H1 (cell line): ENCODE measurements around the gene GRIP1. TPM values are rescaled to one million over a fixed set of nuclear protein-coding genes. Genes with fewer than 3 reads are reported as not detected.

ENCODE experiments used
- CTCF ChIA-PET: fragments of 300-600 bp; sonication (Branson Sonifier 250); formaldehyde crosslinking; loops from one replicate; lab custom pipeline; 2021; ENCODE audit not compliant: partially characterized antibody; lab: Charles Lee
- POLR2A ChIA-PET: fragments of 300-600 bp; sonication (Branson Sonifier 250); formaldehyde crosslinking; loops from one replicate; lab custom pipeline; 2021; ENCODE audit warnings: inconsistent platforms; ENCODE audit not compliant: partially characterized antibody; lab: Charles Lee
- DNase-seq, 2 experiments: peaks; one replicate each; pipeline versions ENCODE4 v3.0.0 to v3.0.0-alpha.2; 2010 to 2022; ENCODE audit warnings: low spot score in 2 of 2, low read depth in 1 of 2, mixed read lengths in 1 of 2
- FAIRE-seq: peaks from 2 replicates; lab custom pipeline; 2011; peaks lifted over from hg19 to GRCh38; lab: Jason Lieb, UNC
- H2AFZ ChIP-seq: 2 replicates; pipeline ENCODE4 v1.8.1; 2012; ENCODE audit warnings: low read length, inconsistent platforms
- H2AK5ac ChIP-seq: 2 replicates; pipeline ENCODE4 v1.6.1; 2013; ENCODE audit warnings: low read depth, low read length
- H2BK120ac ChIP-seq: replicated peaks from 2 replicates; pipeline ENCODE3; 2013; ENCODE audit warnings: low read depth, low read length, inconsistent platforms
- H2BK12ac ChIP-seq: 2 replicates; pipeline ENCODE4 v1.6.1; 2013; ENCODE audit warnings: low read depth, low read length
- H2BK15ac ChIP-seq: 2 replicates; pipeline ENCODE4 v1.6.1; 2013; ENCODE audit warnings: low read length
- H2BK20ac ChIP-seq: 2 replicates; pipeline ENCODE4 v1.6.1; 2013; ENCODE audit warnings: low read length
- H2BK5ac ChIP-seq: 2 replicates; pipeline ENCODE4 v1.6.1; 2013; ENCODE audit warnings: low read depth, low read length
- H3K14ac ChIP-seq: 2 replicates; pipeline ENCODE4 v1.6.1; 2013; ENCODE audit warnings: inconsistent platforms; ENCODE audit not compliant: insufficient read length
- H3K18ac ChIP-seq: 2 replicates; pipeline ENCODE4 v1.6.1; 2013; ENCODE audit warnings: low read length; ENCODE audit errors: extremely low read depth
- H3K23ac ChIP-seq: 2 replicates; pipeline ENCODE4 v1.6.1; 2013; ENCODE audit warnings: inconsistent platforms; ENCODE audit not compliant: insufficient read length
- H3K23me2 ChIP-seq: 2 replicates; pipeline ENCODE4 v1.6.1; 2013; ENCODE audit warnings: low read depth, low read length
- H3K27ac ChIP-seq: 2 replicates; pipeline ENCODE4 v1.6.1; 2011; ENCODE audit warnings: low read depth, low read length, inconsistent platforms
- H3K27me3 ChIP-seq, 4 experiments: replicated peaks in 1 of 4; 1 replicate in 1 of 4; 2 replicates in 3 of 4; pipeline versions ENCODE4 v1.6.1 to v1.8.1; 2011 to 2013; ENCODE audit warnings: low read length in 3 of 4, mild to moderate bottlenecking in 3 of 4, inconsistent platforms in 2 of 4, mixed read lengths in 2 of 4, moderate library complexity in 1 of 4; ENCODE audit not compliant: control insufficient read depth in 3 of 4, insufficient read depth in 3 of 4; ENCODE audit errors: extremely low read depth in 1 of 4
- H3K36me3 ChIP-seq, 4 experiments: 2 replicates each; pipeline versions ENCODE4 v1.6.1 to v1.8.1; 2011 to 2013; ENCODE audit warnings: mild to moderate bottlenecking in 4 of 4, low read length in 3 of 4, moderate library complexity in 2 of 4, control low read depth in 1 of 4, inconsistent platforms in 1 of 4; ENCODE audit not compliant: insufficient read depth in 4 of 4, control insufficient read depth in 2 of 4
- H3K4ac ChIP-seq: replicated peaks from 2 replicates; pipeline ENCODE3; 2013; ENCODE audit warnings: low read length, low read depth, mixed read lengths, inconsistent platforms; ENCODE audit not compliant: insufficient read length
- H3K4me1 ChIP-seq, 4 experiments: replicated peaks in 1 of 4; 1 replicate in 1 of 4; 2 replicates in 3 of 4; pipeline versions ENCODE4 v1.6.1 to v1.8.1; 2011 to 2013; ENCODE audit warnings: low read length in 3 of 4, inconsistent platforms in 2 of 4, mixed read lengths in 1 of 4; ENCODE audit not compliant: insufficient read depth in 4 of 4, control insufficient read depth in 3 of 4
- H3K4me2 ChIP-seq, 2 experiments: 2 replicates each; pipeline versions ENCODE4 v1.6.1 to v1.8.1; 2011 to 2013; ENCODE audit warnings: low read depth in 2 of 2, low read length in 2 of 2, control low read depth in 1 of 2, inconsistent platforms in 1 of 2, mild to moderate bottlenecking in 1 of 2; ENCODE audit not compliant: insufficient read depth in 1 of 2
- H3K4me3 ChIP-seq, 4 experiments: fragments of 200-600, 300-600 bp in 1 of 4; sonication (generic), shearing (Covaris generic), sonication (Bioruptor Twin) in 1 of 4; 2 replicates each; pipeline versions ENCODE4 v1.5.1 to v1.8.1; 2011 to 2016; ENCODE audit warnings: low read length in 4 of 4, low read depth in 3 of 4, control low read depth in 2 of 4, inconsistent platforms in 2 of 4, mild to moderate bottlenecking in 2 of 4, mixed read lengths in 1 of 4, moderate library complexity in 1 of 4; ENCODE audit not compliant: insufficient read depth in 2 of 4; ENCODE audit errors: extremely low read depth in 1 of 4
- H3K56ac ChIP-seq: replicated peaks from 2 replicates; pipeline ENCODE3; 2013; ENCODE audit warnings: low read depth, mild to moderate bottlenecking, mixed read lengths, low read length, inconsistent platforms; ENCODE audit not compliant: insufficient read length
- H3K79me1 ChIP-seq: 2 replicates; pipeline ENCODE4 v1.6.1; 2013; ENCODE audit warnings: low read depth, low read length, control low read depth
- H3K79me2 ChIP-seq, 2 experiments: 2 replicates each; pipeline versions ENCODE4 v1.6.1 to v1.8.1; 2012 to 2013; ENCODE audit warnings: low read length in 2 of 2, mild to moderate bottlenecking in 2 of 2, inconsistent platforms in 1 of 2; ENCODE audit not compliant: insufficient read depth in 2 of 2, control insufficient read depth in 1 of 2
- H3K9ac ChIP-seq, 4 experiments: replicated peaks in 1 of 4; 1 replicate in 1 of 4; 2 replicates in 3 of 4; pipeline versions ENCODE4 v1.6.1 to v1.8.1; 2011 to 2013; ENCODE audit warnings: low read depth in 3 of 4, low read length in 3 of 4, control low read depth in 2 of 4, mild to moderate bottlenecking in 2 of 4, moderate library complexity in 2 of 4, inconsistent platforms in 1 of 4; ENCODE audit errors: extremely low read depth in 1 of 4
- H3K9me3 ChIP-seq, 2 experiments: 2 replicates each; pipeline versions ENCODE4 v1.6.1 to v1.8.1; 2012 to 2013; ENCODE audit warnings: mild to moderate bottlenecking in 2 of 2, moderate library complexity in 2 of 2, control low read depth in 1 of 2, inconsistent platforms in 1 of 2, low read depth in 1 of 2, low read length in 1 of 2, mixed read lengths in 1 of 2; ENCODE audit not compliant: insufficient read depth in 2 of 2
- H4K20me1 ChIP-seq, 2 experiments: replicated peaks in 1 of 2; 2 replicates each; pipeline versions ENCODE3 to v1.8.1; 2011 to 2013; ENCODE audit warnings: inconsistent platforms in 2 of 2, low read length in 2 of 2, mild to moderate bottlenecking in 1 of 2; ENCODE audit not compliant: insufficient read depth in 2 of 2, control insufficient read depth in 1 of 2
- H4K5ac ChIP-seq: 2 replicates; pipeline ENCODE4 v1.6.1; 2013; ENCODE audit warnings: low read length, low read depth, mixed read lengths, inconsistent platforms; ENCODE audit not compliant: insufficient read length
- H4K8ac ChIP-seq: 2 replicates; pipeline ENCODE4 v1.8.0; 2013; ENCODE audit warnings: mild to moderate bottlenecking, moderate library complexity, low read length, inconsistent platforms; ENCODE audit not compliant: insufficient read depth; ENCODE audit errors: extremely low read depth
- H4K91ac ChIP-seq: replicated peaks from 2 replicates; pipeline ENCODE3; 2013; ENCODE audit warnings: low read length, mixed read lengths, inconsistent platforms; ENCODE audit not compliant: insufficient read length
- ATF3 ChIP-seq: IDR thresholded peaks from 2 replicates; pipeline ENCODE4 v1.6.1; 2011; ENCODE audit warnings: low read depth, mild to moderate bottlenecking, low read length; ENCODE audit not compliant: insufficient read depth
- BCL11A ChIP-seq, 2 experiments: IDR thresholded peaks; one replicate each; pipeline ENCODE4 v1.6.1; 2011; ENCODE audit warnings: low read depth in 2 of 2, low read length in 2 of 2, mild to moderate bottlenecking in 2 of 2
- CTCF ChIP-seq, 3 experiments: IDR thresholded peaks; 1 replicate in 2 of 3; 2 replicates in 1 of 3; pipeline versions ENCODE4 v1.5.1 to v1.6.1; 2011; ENCODE audit warnings: low read length in 3 of 3, mild to moderate bottlenecking in 3 of 3, inconsistent platforms in 2 of 3, low read depth in 1 of 3, moderate library complexity in 1 of 3; ENCODE audit not compliant: insufficient read depth in 1 of 3; ENCODE audit errors: control extremely low read depth in 1 of 3
- FOSL1 ChIP-seq: IDR thresholded peaks from 2 replicates; pipeline ENCODE4 v1.6.1; 2011; ENCODE audit warnings: mild to moderate bottlenecking, low read depth, low read length, moderate library complexity; ENCODE audit not compliant: insufficient read depth
- GTF2F1 ChIP-seq: IDR thresholded peaks from 2 replicates; pipeline ENCODE4 v1.6.1; 2012; ENCODE audit warnings: low read depth, low read length, improper control_type of control experiment, borderline replicate concordance
- JUND ChIP-seq: IDR thresholded peaks from 2 replicates; pipeline ENCODE4 v1.6.1; 2011; ENCODE audit warnings: mild to moderate bottlenecking, improper control_type of control experiment, low read length
- NANOG ChIP-seq: IDR thresholded peaks from 2 replicates; pipeline ENCODE4 v1.6.1; 2011; ENCODE audit warnings: low read length, low read depth, mild to moderate bottlenecking, inconsistent platforms; ENCODE audit not compliant: insufficient read depth, poor library complexity, severe bottlenecking
- SIN3A ChIP-seq, 2 experiments: IDR thresholded peaks in 1 of 2; conservative IDR thresholded peaks in 1 of 2; 2 replicates each; pipeline ENCODE4 v1.6.1; 2011 to 2012; ENCODE audit warnings: low read length in 2 of 2, improper control_type of control experiment in 1 of 2, low read depth in 1 of 2, mild to moderate bottlenecking in 1 of 2
- SP1 ChIP-seq: IDR thresholded peaks from 2 replicates; pipeline ENCODE4 v1.6.1; 2011; ENCODE audit warnings: low read depth, low read length
- TAF7 ChIP-seq: optimal IDR thresholded peaks from 2 replicates; pipeline ENCODE3; 2011; ENCODE audit warnings: low read depth, mild to moderate bottlenecking, inconsistent platforms, low read length, moderate library complexity, borderline replicate concordance
- WGBS, 2 experiments: shearing (Covaris generic) in 1 of 2; methylation state at CpG; one replicate each; pipeline versions ENCODE4 v1.1.6 to v1.1.7; 2013 to 2015; ENCODE audit warnings: low lambda C conversion rate in 2 of 2, mixed read lengths in 2 of 2, inconsistent platforms in 1 of 2, low coverage in 1 of 2, missing lambda C conversion rate in 1 of 2; ENCODE audit not compliant: insufficient replicate concordance in 2 of 2, insufficient coverage in 1 of 2, insufficient read length in 1 of 2; ENCODE audit errors: extremely low coverage in 1 of 2, missing lambda C conversion rate in 1 of 2; 5-methylcytosine and 5-hydroxymethylcytosine counted together
- polyA plus RNA-seq, 7 experiments: library from polyadenylated mRNA; depleted of rRNA in 3 of 7; stranded (reverse) in 5 of 7; unstranded in 2 of 7; fragments of >200 nt in 5 of 7; fragments of 200-250 nt in 2 of 7; gene quantifications; 1 replicate in 5 of 7; 2 replicates in 1 of 7; 4 replicates in 1 of 7; pipeline versions ENCODE4 v1.2.1 to v1.2.3, GENCODE V29; 2011 to 2013; ENCODE audit warnings: missing spikeins in 2 of 7, mixed read lengths in 2 of 7
- total RNA-seq: library from RNA; stranded (reverse); fragmentation: NEBNext Ultra II Directional; extraction: Animal tissue kit (Norgen Biotek cat#: 25700); gene quantifications from 2 replicates; pipeline ENCODE4 v1.2.1, GENCODE V29; 2021

GRIP1 gene
- total and polyA plus RNA-seq, 2 of the 8 experiments (the other 6 are each of a cell fraction or from before 2014, with no cell fraction given): 4.5 to 27.3 TPM

- Histone ChIP-seq H2AK5ac (no peak overlapping the region), H4K20me1 (no peaks in the 10 kb centered on the region), H3K23me2 (0 out of 2 replicates have a peak, but pooled peaks cover under 1% of the 10 kb centered on the region), H3K4me1 (peaks cover 0 to 2% (median 0%) of the 10 kb centered on the region in 4 experiments; a peak in 1 of 7 replicates), H3K56ac (no peak overlapping the region), H3K4me3 (no peak overlapping the region), H3K4me2 (no peak overlapping the region), H3K79me2 (no peaks in the 10 kb centered on the region), H2BK15ac (no peak overlapping the region), H3K4ac (no peak overlapping the region), H3K14ac (no peak overlapping the region), H2BK120ac (no peak overlapping the region), H3K23ac (no peak overlapping the region), H3K27me3 (no peaks in the 10 kb centered on the region), H2BK5ac (no peak overlapping the region), H3K36me3 (no peaks in the 10 kb centered on the region), H4K5ac (no peak overlapping the region), H4K91ac (no peak overlapping the region), H3K79me1 (no peaks in the 10 kb centered on the region), H2BK20ac (no peak overlapping the region), H3K27ac (no peak overlapping the region), H2AFZ (no peak overlapping the region), H4K8ac (no peak overlapping the region), H3K9me3 (no peaks in the 10 kb centered on the region), H3K9ac (no peak overlapping the region), H3K18ac (no peak overlapping the region), H2BK12ac (no peak overlapping the region)
- no peak for FAIRE-seq
- CTCF ChIA-PET: interaction anchor here (2.4 kb wide), 1 partner anchor 11 kb away, joined by 12 read pairs; no protein-coding TSS in a partner anchor
- 91% methylated on average over 2 of the region's 2 CpGs; no CpG with 5 or more reads in 1 of the 2 experiments for WGBS, 2 experiments
- DNase-seq: no peak
- POLR2A ChIA-PET: no interaction called here
- TF ChIP-seq JUND (no peak), ATF3 (no peak), NANOG (no peak), SP1 (no peak), SIN3A (conservative IDR thresholded peaks at IDR 0.05 in 1 of 2, IDR thresholded peaks at IDR 0.05 in 1 of 2; ENCODE audit: low read depth in 1 of 2, low read length in 2 of 2) (no peak), TAF7 (no peak), GTF2F1 (no peak), FOSL1 (no peak), BCL11A (IDR thresholded peaks at IDR 0.05; ENCODE audit: low read depth in 2 of 2, low read length in 2 of 2) (no peak), CTCF (IDR thresholded peaks at IDR 0.05; ENCODE audit: control extremely low read depth in 1 of 3, insufficient read depth in 1 of 3, low read depth in 1 of 3, low read length in 3 of 3) (no peak)
Measured at GRCh38 chr12:66719862-66720261, 41.0 kb upstream of the GRIP1 start.
